ENCODE data around the gene DECR2. TPM values are rescaled to one million over a fixed set of nuclear protein-coding genes. Genes with fewer than 3 reads are reported as not detected.
"Not testable (repeated sequence)": the region's sequence is repeated elsewhere in the genome, so short reads cannot be mapped to it uniquely, and the experiment has no call there.

DECR2 gene
- total and polyA plus RNA-seq, 11 donors = 6.9 to 20.6 (median 12.2) TPM

- H3K9me3 ChIP-seq = no peaks in the 10 kb centered on the region
- peak overlapping the region in 5 of 12 donors; percentile 13 to 72 (median 39) for H3K27ac ChIP-seq
- intact Hi-C loops (cut with DNase I) = no loop called here
- WGBS, 4 donors = 67 to 77% (median 74%) methylated on average over 19 of the region's 19 CpGs
- peak in 2 of 5 donors; percentile 17 to 29 for DNase-seq
- peak overlapping the region in 1 of 12 donors; percentile 15 for H3K4me3 ChIP-seq
- peaks cover 0 to 42% (median 17%) of the 10 kb centered on the region in 12 donors for H3K4me1 ChIP-seq
- ATAC-seq = no peak
- TF ChIP-seq POLR2A (IDR thresholded peaks at IDR 0.05) = no peak
- TF ChIP-seq CTCF (IDR thresholded peaks at IDR 0.05) = peak in 1 of 12 donors; percentile 12
- no peaks in the 10 kb centered on the region for H3K27me3 ChIP-seq
- H3K36me3 ChIP-seq = no peaks in the 10 kb centered on the region
Measured at GRCh38 chr16:386641-387156, 15.0 kb upstream of the DECR2 start.

- ATAC-seq (peak in 3 of 4 donors; percentile 13 to 25 (median 18)), DNase-seq (peak in 3 of 5 donors; percentile 46 to 67 (median 48))
- H3K36me3 ChIP-seq; intact Hi-C loops (cut with DNase I); H3K27me3 ChIP-seq; H3K9me3 ChIP-seq: not testable (repeated sequence)
- Histone ChIP-seq H3K27ac (peak overlapping the region in 11 of 12 donors; percentile 22 to 76 (median 59)), H3K4me3 (peak overlapping the region in 7 of 12 donors; percentile 7 to 25 (median 18)), H3K4me1 (peaks cover 0 to 34% (median 12%) of the 10 kb centered on the region in 12 donors)
- TF ChIP-seq CTCF (IDR thresholded peaks at IDR 0.05) = peak in 1 of 12 donors; percentile 14
- WGBS, 4 donors = 34 to 46% (median 43%) methylated on average over 20 of the region's 20 CpGs
Measured at GRCh38 chr16:387761-388666, 13.7 kb upstream of the DECR2 start.

GRCh38 chr16:389352-389751 lies 12.3 kb upstream of the DECR2 start:
- peak in 1 of 4 donors; percentile 30 for ATAC-seq

More at GRCh38 chr16:389352-389751, 12.3 kb upstream of the DECR2 start:
- intact Hi-C loops (cut with DNase I) = no loop called here
- H3K27me3 ChIP-seq = no peaks in the 10 kb centered on the region
- no peaks in the 10 kb centered on the region for H3K36me3 ChIP-seq
- H3K4me1 ChIP-seq = peaks cover 0 to 20% (median 3%) of the 10 kb centered on the region in 12 donors
- H3K4me3 ChIP-seq = no peak overlapping the region
- peak in 1 of 5 donors; percentile 19 for DNase-seq
- TF ChIP-seq POLR2A (IDR thresholded peaks at IDR 0.05) = no peak
- no peak for TF ChIP-seq CTCF (IDR thresholded peaks at IDR 0.05)
- 79 to 91% (median 83%) methylated on average over 7 to 10 of the region's 10 CpGs for WGBS, 4 donors
- no peaks in the 10 kb centered on the region for H3K9me3 ChIP-seq
- H3K27ac ChIP-seq = no peak overlapping the region
